Natural killer cell (primary cell): ENCODE measurements around the gene PDCD1LG2. TPM values are rescaled to one million over a fixed set of nuclear protein-coding genes. Genes with fewer than 3 reads are reported as not detected.

ENCODE experiments used
- ATAC-seq, 3 donors: fragments of 150-1000 bp in 2 of 3; fragments of 200-7000 bp in 1 of 3; cut with Tn5 transposase; 1 replicate in 1 of 3; 2 replicates in 2 of 3; pipeline ENCODE4 v1.10.0; 2021; ENCODE audit warnings: mild to moderate bottlenecking in 2 of 3, moderate library complexity in 2 of 3
- DNase-seq, 2 donors: peaks; one replicate each; pipeline versions ENCODE4 v3.0.0 to v3.0.0-alpha.2; 2013 to 2021; ENCODE audit warnings: mixed read lengths in 1 of 2
- H3K27ac ChIP-seq: one replicate; pipeline ENCODE4 v1.5.1; 2013; ENCODE audit warnings: mild to moderate bottlenecking, low read length
- H3K27me3 ChIP-seq: one replicate; pipeline ENCODE4 v1.6.1; 2013; ENCODE audit warnings: low read length; ENCODE audit not compliant: control insufficient read depth, insufficient read depth
- H3K36me3 ChIP-seq: one replicate; pipeline ENCODE4 v1.6.1; 2013; ENCODE audit warnings: low read length; ENCODE audit not compliant: control insufficient read depth, insufficient read depth
- H3K4me1 ChIP-seq: one replicate; pipeline ENCODE4 v1.6.1; 2013; ENCODE audit warnings: low read length; ENCODE audit not compliant: control insufficient read depth, insufficient read depth
- H3K4me3 ChIP-seq: one replicate; pipeline ENCODE4 v1.5.1; 2013; ENCODE audit warnings: low read length
- H3K9me3 ChIP-seq: one replicate; pipeline ENCODE4 v1.6.1; 2013; ENCODE audit warnings: low read length; ENCODE audit not compliant: control insufficient read depth, insufficient read depth
- H3K27ac Mint-ChIP-seq, 2 donors: one replicate each; pipeline ENCODE4 v1.8.0; 2022; ENCODE audit warnings: mild to moderate bottlenecking in 2 of 2, mixed read lengths in 2 of 2, moderate library complexity in 1 of 2
- H3K27me3 Mint-ChIP-seq, 2 donors: one replicate each; pipeline ENCODE4 v1.8.0; 2022; ENCODE audit warnings: low read depth in 2 of 2, mixed read lengths in 2 of 2
- H3K36me3 Mint-ChIP-seq: one replicate; pipeline ENCODE4 v1.8.0; 2022; ENCODE audit warnings: mixed read lengths
- H3K4me1 Mint-ChIP-seq, 2 donors: one replicate each; pipeline ENCODE4 v1.8.0; 2022; ENCODE audit warnings: mixed read lengths in 2 of 2
- H3K4me3 Mint-ChIP-seq: one replicate; pipeline ENCODE4 v1.8.0; 2022; ENCODE audit warnings: mild to moderate bottlenecking, moderate library complexity, mixed read lengths
- H3K9me3 Mint-ChIP-seq, 2 donors: one replicate each; pipeline ENCODE4 v1.8.0; 2022; ENCODE audit warnings: mixed read lengths in 2 of 2
- WGBS: methylation state at CpG from one replicate; pipeline ENCODE4 v1.1.7; 2013; ENCODE audit warnings: missing lambda C conversion rate; ENCODE audit not compliant: insufficient coverage; 5-methylcytosine and 5-hydroxymethylcytosine counted together
- intact Hi-C: fragments of 100-400 bp; cut with micrococcal nuclease; formaldehyde crosslinking; loops from one replicate; pipeline ENCODE4 v1.14.2; 2022
- total RNA-seq, 4 donors: library from RNA; stranded (reverse); fragments of 120-200 nt in 1 of 4; gene quantifications; one replicate each; pipeline versions ENCODE4 v1.2.3 to v1.2.4, GENCODE V29; 2013 to 2022
- TF ChIP-seq, protein P1 (sequence below): fragments of 200-600 bp; IDR thresholded peaks from one replicate; pipeline ENCODE4 v1.8.0; 2022; ENCODE audit warnings: antibody characterized with exemption

Gene PDCD1LG2
- total RNA-seq, 3 donors from 2014 or later (not counting 1 experiment from before 2014, with no cell fraction given), result 0.14 to 1.2 (median 0.16) TPM

DNA sequence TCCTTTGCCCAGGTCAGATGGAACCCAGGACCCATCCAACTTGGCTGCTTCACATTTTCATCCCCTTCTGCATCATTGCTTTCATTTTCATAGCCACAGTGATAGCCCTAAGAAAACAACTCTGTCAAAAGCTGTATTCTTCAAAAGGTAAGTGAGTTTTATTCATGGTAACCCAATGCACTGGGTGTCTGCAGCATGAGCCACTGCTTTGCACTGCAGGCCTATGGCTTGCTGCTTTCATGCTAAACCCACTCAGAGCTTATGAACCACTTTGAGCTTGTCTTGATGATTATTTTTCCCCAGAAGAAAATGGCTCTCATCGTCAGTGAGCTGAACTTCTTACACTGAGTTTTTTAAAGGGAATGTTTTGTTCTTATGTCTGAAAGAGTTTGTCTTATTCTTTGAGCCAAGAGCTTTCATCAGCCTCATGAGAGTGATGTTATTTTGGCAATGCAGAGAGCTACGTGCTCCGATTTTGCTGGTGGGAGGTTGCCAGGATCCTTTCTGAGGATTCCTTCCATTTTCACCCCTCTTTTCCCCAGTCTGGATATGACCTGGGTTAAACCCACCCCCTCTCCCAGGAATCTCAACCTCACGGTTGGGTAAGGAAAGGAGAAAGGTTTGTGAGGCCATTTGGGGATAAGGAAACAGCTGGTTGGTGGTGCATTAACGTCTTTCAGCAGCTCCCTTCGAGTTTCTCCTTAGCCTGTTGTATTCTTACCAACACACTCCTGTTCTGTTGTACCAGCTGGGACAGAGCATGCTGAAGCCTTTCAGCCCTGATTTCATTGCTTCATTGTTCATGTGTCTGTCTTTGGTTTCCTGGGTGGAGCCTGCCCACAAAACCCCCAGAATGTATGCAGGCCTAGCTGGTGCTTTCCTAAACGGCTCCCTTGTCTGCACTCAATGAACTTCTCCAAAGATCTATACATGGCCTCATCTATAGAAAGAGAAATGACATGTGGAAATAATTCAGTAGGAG is 47.6 kb downstream of the PDCD1LG2 start:
- Mint-ChIP-seq H3K4me1 (peaks cover 25 to 41% of the 10 kb centered on the region in 2 donors), H3K4me3 (peak overlapping the region; percentile 75), H3K9me3 (no peaks in the 10 kb centered on the region), H3K27ac (peak overlapping the region; percentile 76 to 79), H3K27me3 (peaks cover 0 to 3% of the 10 kb centered on the region in 2 donors), H3K36me3 (no peaks in the 10 kb centered on the region)
- Histone ChIP-seq H3K9me3 (no peaks in the 10 kb centered on the region), H3K36me3 (no peaks in the 10 kb centered on the region), H3K27me3 (no peaks in the 10 kb centered on the region), H3K4me3 (no peak overlapping the region), H3K4me1 (peaks cover 21% of the 10 kb centered on the region), H3K27ac (peak overlapping the region; percentile 49)
- ATAC-seq, result peak; percentile 84 to 96 (median 95)
- DNase-seq, result peak; percentile 25 to 85
- WGBS, result 28% methylated on average over 3 of the region's 7 CpGs
- TF ChIP-seq, protein P1, sequence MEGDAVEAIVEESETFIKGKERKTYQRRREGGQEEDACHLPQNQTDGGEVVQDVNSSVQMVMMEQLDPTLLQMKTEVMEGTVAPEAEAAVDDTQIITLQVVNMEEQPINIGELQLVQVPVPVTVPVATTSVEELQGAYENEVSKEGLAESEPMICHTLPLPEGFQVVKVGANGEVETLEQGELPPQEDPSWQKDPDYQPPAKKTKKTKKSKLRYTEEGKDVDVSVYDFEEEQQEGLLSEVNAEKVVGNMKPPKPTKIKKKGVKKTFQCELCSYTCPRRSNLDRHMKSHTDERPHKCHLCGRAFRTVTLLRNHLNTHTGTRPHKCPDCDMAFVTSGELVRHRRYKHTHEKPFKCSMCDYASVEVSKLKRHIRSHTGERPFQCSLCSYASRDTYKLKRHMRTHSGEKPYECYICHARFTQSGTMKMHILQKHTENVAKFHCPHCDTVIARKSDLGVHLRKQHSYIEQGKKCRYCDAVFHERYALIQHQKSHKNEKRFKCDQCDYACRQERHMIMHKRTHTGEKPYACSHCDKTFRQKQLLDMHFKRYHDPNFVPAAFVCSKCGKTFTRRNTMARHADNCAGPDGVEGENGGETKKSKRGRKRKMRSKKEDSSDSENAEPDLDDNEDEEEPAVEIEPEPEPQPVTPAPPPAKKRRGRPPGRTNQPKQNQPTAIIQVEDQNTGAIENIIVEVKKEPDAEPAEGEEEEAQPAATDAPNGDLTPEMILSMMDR, result no peak
- intact Hi-C loops, result no loop called here

DNA sequence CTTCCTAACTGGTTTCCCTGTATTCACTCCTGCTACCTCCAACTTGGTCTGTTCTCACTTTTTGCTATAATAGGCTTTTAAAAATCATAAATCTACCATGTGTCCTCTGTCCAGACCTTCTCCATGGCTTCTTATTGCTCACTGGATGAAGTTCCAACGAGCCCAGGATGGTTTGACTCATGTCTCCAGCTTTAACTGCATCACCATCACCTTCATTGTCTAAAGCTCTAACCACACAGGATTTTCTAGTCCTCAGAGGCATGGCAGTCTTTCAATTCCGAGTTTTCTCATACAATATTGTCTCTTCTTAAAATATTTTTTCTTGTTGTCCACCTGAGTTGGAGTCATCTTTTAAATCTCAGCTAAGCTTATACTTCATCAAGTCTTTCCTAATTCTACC is 49.3 kb downstream of the PDCD1LG2 start:
- H3K27ac ChIP-seq, result no peak overlapping the region
- WGBS, result 88% methylated on average over 2 of the region's 2 CpGs
- H3K4me3 ChIP-seq, result no peak overlapping the region
- H3K27me3 Mint-ChIP-seq, result no peaks in the 10 kb centered on the region
- no peaks in the 10 kb centered on the region for H3K27me3 ChIP-seq
- no peaks in the 10 kb centered on the region for H3K9me3 ChIP-seq
- DNase-seq, result no peak
- intact Hi-C loops, result no loop called here
- TF ChIP-seq, protein P1, result no peak
- no peak overlapping the region for H3K4me3 Mint-ChIP-seq
- H3K36me3 ChIP-seq, result no peaks in the 10 kb centered on the region
- H3K4me1 ChIP-seq, result peaks cover 21% of the 10 kb centered on the region
- no peaks in the 10 kb centered on the region for H3K36me3 Mint-ChIP-seq
- H3K9me3 Mint-ChIP-seq, result no peaks in the 10 kb centered on the region
- ATAC-seq, result no peak
- H3K27ac Mint-ChIP-seq, result peak overlapping the region; percentile 10 to 31
- H3K4me1 Mint-ChIP-seq, result peaks cover 25 to 41% of the 10 kb centered on the region in 2 donors

DNA sequence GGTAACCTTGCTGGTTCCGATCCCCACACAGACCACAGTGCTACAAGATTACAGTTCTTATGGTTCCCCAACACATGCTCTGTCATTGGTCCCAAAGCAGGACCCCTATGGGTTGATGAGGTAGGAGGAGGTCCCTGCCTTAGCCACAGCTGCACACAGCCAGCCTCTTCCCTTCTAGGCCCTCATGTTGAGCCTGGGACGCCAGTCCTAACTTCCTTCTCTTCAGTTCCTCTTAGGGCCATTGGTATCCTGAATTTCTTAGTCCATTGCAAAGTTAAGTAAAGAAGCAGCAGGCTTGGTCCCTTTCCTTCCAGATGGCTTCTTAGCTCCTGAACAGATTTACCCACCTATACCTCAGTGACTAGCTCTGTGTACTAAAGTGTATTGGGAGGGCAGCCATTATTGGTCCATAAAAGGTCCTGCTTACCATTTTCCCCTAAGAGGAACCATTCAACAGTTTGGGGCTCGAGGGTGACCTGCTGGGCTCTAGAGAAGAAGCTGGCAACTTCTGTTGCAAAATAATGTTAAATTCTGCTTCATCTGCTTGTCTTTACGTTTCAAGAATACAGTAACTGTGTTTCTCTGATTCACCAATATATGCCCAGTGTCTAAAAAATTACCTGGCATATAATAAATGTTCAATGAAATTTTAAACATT is 50.2 kb downstream of the PDCD1LG2 start:
- H3K4me1 Mint-ChIP-seq, result peaks cover 25 to 41% of the 10 kb centered on the region in 2 donors
- ATAC-seq (no peak), DNase-seq (no peak)
- Histone ChIP-seq H3K9me3 (no peaks in the 10 kb centered on the region), H3K27ac (no peak overlapping the region), H3K27me3 (no peaks in the 10 kb centered on the region), H3K4me3 (no peak overlapping the region), H3K4me1 (peaks cover 21% of the 10 kb centered on the region), H3K36me3 (no peaks in the 10 kb centered on the region)
- peak overlapping the region in 1 of 2 donors; percentile 31 for H3K27ac Mint-ChIP-seq
- no peaks in the 10 kb centered on the region for H3K9me3 Mint-ChIP-seq
- intact Hi-C loops, result no loop called here
- no peaks in the 10 kb centered on the region for H3K36me3 Mint-ChIP-seq
- WGBS, result 89% methylated on average over 3 of the region's 4 CpGs
- no peak overlapping the region for H3K4me3 Mint-ChIP-seq
- no peaks in the 10 kb centered on the region for H3K27me3 Mint-ChIP-seq
- TF ChIP-seq, protein P1, result no peak
